ENCODE measurements around the gene TRIM52. TPM values are rescaled to one million over a fixed set of nuclear protein-coding genes. Genes with fewer than 3 reads are reported as not detected.

Gene TRIM52
- total and polyA plus RNA-seq, 2 of the 13 experiments (the other 11 are each of a cell fraction or from before 2014, with no cell fraction given) = 7.2 to 11.6 TPM

DNA sequence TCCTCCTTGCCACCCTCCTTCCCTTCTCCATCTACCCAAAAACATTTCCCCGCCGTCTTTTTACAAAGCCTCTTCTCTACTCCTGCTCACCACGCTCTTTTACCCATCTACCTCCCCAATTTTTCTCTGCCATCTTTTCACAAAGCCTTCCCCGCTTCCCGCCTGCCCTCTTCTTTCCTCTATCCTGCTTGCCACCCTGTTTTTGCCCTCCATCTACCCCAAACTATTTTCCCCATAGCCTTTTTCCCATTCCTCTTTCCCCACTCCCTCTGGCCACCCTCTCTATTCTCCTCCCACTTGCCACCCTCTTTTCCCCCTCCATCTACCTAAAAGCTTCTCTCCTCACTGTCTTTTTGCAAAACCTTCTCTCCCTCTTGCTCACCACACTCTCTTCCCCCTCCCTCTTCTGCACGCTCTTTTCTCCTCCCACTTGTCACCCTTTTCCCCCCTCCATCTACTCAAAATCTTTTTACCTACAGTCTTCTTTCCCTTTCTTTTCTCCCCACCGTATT, 19.4 kb upstream of the TRIM52 start:
- no peak overlapping the region for H2AFZ ChIP-seq (ENCODE audit: low read length)
- H3K4me1 ChIP-seq (ENCODE audit: insufficient read depth, low read length) = peaks cover 5% of the 10 kb centered on the region; the same call in 1 of the 2 replicates
- intact Hi-C loops (cut with micrococcal nuclease; ENCODE audit: unreplicated experiment) (no loop called here), in situ Hi-C loops (cut with HindIII; ENCODE audit: extremely low pct_ligation_motif_present, low pct_unique_long_range_greater_than_20kb) (no loop called here)
- no peaks in the 10 kb centered on the region for H3K27me3 ChIP-seq (ENCODE audit: control insufficient read depth in 1 of 2, insufficient read depth in 2 of 2, low read length in 2 of 2)
- no peak for TF ChIP-seq ZNF644 (CRISPR knock-in tag; IDR thresholded peaks at IDR 0.05; ENCODE audit: low read depth)
- no peak for TF ChIP-seq ZNF510 (CRISPR knock-in tag; IDR thresholded peaks at IDR 0.05; ENCODE audit: low read depth)
- no peak for TF ChIP-seq PHB2 (IDR thresholded peaks at IDR 0.05; ENCODE audit: partially characterized antibody)
- no peak for TF ChIP-seq SKI (IDR thresholded peaks at IDR 0.05; ENCODE audit: partially characterized antibody)
- no peak for TF ChIP-seq ZNF598 (CRISPR knock-in tag; IDR thresholded peaks at IDR 0.05; ENCODE audit: borderline replicate concordance)
- no peak for TF ChIP-seq ZNF614 (CRISPR knock-in tag; IDR thresholded peaks at IDR 0.05; ENCODE audit: borderline replicate concordance)
- no peak for TF ChIP-seq ZSCAN22 (CRISPR knock-in tag; IDR thresholded peaks at IDR 0.05)
- TF ChIP-seq PAWR (CRISPR knock-in tag; IDR thresholded peaks at IDR 0.05; ENCODE audit: borderline replicate concordance) = no peak
- no peak for TF ChIP-seq PAX8 (CRISPR knock-in tag; IDR thresholded peaks at IDR 0.05; ENCODE audit: borderline replicate concordance)
- TF ChIP-seq, protein P1, sequence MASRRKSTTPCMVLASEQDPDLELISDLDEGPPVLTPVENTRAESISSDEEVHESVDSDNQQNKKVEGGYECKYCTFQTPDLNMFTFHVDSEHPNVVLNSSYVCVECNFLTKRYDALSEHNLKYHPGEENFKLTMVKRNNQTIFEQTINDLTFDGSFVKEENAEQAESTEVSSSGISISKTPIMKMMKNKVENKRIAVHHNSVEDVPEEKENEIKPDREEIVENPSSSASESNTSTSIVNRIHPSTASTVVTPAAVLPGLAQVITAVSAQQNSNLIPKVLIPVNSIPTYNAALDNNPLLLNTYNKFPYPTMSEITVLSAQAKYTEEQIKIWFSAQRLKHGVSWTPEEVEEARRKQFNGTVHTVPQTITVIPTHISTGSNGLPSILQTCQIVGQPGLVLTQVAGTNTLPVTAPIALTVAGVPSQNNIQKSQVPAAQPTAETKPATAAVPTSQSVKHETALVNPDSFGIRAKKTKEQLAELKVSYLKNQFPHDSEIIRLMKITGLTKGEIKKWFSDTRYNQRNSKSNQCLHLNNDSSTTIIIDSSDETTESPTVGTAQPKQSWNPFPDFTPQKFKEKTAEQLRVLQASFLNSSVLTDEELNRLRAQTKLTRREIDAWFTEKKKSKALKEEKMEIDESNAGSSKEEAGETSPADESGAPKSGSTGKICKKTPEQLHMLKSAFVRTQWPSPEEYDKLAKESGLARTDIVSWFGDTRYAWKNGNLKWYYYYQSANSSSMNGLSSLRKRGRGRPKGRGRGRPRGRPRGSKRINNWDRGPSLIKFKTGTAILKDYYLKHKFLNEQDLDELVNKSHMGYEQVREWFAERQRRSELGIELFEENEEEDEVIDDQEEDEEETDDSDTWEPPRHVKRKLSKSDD (CRISPR knock-in tag; IDR thresholded peaks at IDR 0.05; ENCODE audit: low read depth) = no peak
- TF ChIP-seq, protein P2, sequence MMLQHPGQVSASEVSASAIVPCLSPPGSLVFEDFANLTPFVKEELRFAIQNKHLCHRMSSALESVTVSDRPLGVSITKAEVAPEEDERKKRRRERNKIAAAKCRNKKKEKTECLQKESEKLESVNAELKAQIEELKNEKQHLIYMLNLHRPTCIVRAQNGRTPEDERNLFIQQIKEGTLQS (CRISPR knock-in tag; IDR thresholded peaks at IDR 0.05) = no peak
- TF ChIP-seq ZNF749 (CRISPR knock-in tag; IDR thresholded peaks at IDR 0.05; ENCODE audit: borderline replicate concordance) = no peak
- no peak for TF ChIP-seq CHCHD3 (CRISPR knock-in tag; IDR thresholded peaks at IDR 0.05)
- no peak for TF ChIP-seq ZNF572 (CRISPR knock-in tag; IDR thresholded peaks at IDR 0.05)
- no peak for TF ChIP-seq RBM22 (optimal IDR thresholded peaks at IDR 0.05; ENCODE audit: low read length)
- no peak for TF ChIP-seq HOXA9 (CRISPR knock-in tag; IDR thresholded peaks at IDR 0.05; ENCODE audit: borderline replicate concordance)
- ChIA-PET CTCF (ENCODE audit: low intra/inter-chr PET ratio, low total read pairs) (no interaction called here), POLR2A (no interaction called here)
- WGBS (ENCODE audit: low lambda C conversion rate) = 38% methylated on average over 7 of the region's 7 CpGs
- H3K79me2 ChIP-seq (ENCODE audit: insufficient read depth, low read length) = no peaks in the 10 kb centered on the region
- no TSS peak for BruUV-seq (replicated peaks)
- H3K9ac ChIP-seq (ENCODE audit: insufficient read depth, low read depth, low read length) = no peak overlapping the region
- ATAC-seq (no peak), DNase-seq (ENCODE audit: low spot score) (no peak), FAIRE-seq (no peak)
- H4K20me1 ChIP-seq (ENCODE audit: insufficient read depth, low read length) = no peaks in the 10 kb centered on the region
- no peak overlapping the region for H3K4me3 ChIP-seq (replicated peaks in 1 of 3; ENCODE audit: insufficient read depth in 1 of 3, low read depth in 2 of 3, low read length in 3 of 3)
- H3K27ac ChIP-seq (ENCODE audit: extremely low read length, insufficient read depth, low read length) = no peak overlapping the region
- no peaks in the 10 kb centered on the region for H3K9me3 ChIP-seq (ENCODE audit: low read length)
- no peak overlapping the region for H3K4me2 ChIP-seq (ENCODE audit: low read depth, low read length)
- no peaks in the 10 kb centered on the region for H3K36me3 ChIP-seq (replicated peaks in 1 of 2; ENCODE audit: control insufficient read depth in 1 of 2, insufficient read depth in 2 of 2, low read length in 2 of 2)

All from HepG2 (cell line).